Measurements from ENCODE around the gene ZP4. TPM values are rescaled to one million over a fixed set of nuclear protein-coding genes. Genes with fewer than 3 reads are reported as not detected.

ZP4 gene
- total and polyA plus RNA-seq, 2 of the 13 experiments (the other 11 are each of a cell fraction or from before 2014, with no cell fraction given) = not detected

DNA sequence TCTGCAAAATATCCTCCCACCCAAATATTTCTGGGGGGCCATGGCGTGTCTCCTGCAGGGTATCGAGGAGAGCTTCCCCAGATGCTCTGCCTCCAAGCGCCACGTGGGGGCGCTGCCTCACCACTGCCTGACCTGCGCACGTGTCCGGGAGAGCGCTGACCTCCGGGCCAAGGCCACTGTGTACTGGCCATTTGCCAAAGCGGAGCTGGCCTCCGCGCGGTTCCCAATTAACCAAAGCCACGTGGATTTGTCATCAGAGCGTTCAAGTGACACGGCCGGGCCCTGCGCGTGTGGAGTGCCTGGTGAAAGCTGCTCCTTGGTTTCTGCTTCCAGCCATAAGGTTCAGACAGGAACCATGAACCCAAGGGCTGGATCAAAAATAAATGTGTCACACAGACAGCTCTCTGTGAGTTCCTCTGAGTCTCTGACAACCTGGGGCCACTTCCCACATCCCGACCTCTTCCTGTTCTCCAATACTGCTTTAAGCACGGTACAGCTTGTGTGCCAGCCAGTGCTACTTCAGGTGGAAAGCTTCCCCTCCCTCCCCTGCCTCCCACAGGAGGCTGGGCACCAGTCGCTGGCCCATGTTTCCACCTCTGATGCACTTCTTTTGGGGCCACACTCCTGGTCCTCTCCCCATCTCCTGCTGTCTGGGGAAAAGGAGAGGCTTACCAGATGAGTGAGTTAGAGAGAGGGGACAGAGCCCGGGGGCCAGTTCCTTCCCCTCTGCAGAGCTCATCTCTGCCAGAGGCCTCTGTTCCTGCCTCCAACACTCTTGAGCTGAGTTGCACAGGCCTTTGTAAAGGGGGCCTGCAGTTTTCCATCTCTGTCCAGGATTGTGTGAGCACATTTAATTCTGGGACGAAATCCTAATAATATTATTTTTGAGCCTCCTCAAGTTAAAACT is 26.1 kb downstream of the ZP4 start (continued):
- TF ChIP-seq, protein P1, sequence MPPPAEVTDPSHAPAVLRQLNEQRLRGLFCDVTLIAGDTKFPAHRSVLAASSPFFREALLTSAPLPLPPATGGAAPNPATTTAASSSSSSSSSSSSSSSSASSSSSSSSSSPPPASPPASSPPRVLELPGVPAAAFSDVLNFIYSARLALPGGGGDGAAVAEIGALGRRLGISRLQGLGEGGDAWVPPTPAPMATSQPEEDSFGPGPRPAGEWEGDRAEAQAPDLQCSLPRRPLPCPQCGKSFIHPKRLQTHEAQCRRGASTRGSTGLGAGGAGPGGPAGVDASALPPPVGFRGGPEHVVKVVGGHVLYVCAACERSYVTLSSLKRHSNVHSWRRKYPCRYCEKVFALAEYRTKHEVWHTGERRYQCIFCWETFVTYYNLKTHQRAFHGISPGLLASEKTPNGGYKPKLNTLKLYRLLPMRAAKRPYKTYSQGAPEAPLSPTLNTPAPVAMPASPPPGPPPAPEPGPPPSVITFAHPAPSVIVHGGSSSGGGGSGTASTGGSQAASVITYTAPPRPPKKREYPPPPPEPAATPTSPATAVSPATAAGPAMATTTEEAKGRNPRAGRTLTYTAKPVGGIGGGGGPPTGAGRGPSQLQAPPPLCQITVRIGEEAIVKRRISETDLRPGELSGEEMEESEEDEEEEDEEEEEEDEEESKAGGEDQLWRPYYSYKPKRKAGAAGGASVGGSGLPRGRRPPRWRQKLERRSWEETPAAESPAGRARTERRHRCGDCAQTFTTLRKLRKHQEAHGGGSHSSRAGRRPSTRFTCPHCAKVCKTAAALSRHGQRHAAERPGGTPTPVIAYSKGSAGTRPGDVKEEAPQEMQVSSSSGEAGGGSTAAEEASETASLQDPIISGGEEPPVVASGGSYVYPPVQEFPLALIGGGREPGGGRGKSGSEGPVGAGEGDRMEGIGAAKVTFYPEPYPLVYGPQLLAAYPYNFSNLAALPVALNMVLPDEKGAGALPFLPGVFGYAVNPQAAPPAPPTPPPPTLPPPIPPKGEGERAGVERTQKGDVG (CRISPR knock-in tag; IDR thresholded peaks at IDR 0.05; ENCODE audit: borderline replicate concordance) = no peak
- no peak for TF ChIP-seq ZNF7 (CRISPR knock-in tag; IDR thresholded peaks at IDR 0.05)
- no peak for TF ChIP-seq ZFP37 (CRISPR knock-in tag; IDR thresholded peaks at IDR 0.05; ENCODE audit: borderline replicate concordance)
- no peak for TF ChIP-seq IKZF4 (CRISPR knock-in tag; IDR thresholded peaks at IDR 0.05; ENCODE audit: borderline replicate concordance, low read depth, not compliant biosample characterization)
- TF ChIP-seq, protein P2, sequence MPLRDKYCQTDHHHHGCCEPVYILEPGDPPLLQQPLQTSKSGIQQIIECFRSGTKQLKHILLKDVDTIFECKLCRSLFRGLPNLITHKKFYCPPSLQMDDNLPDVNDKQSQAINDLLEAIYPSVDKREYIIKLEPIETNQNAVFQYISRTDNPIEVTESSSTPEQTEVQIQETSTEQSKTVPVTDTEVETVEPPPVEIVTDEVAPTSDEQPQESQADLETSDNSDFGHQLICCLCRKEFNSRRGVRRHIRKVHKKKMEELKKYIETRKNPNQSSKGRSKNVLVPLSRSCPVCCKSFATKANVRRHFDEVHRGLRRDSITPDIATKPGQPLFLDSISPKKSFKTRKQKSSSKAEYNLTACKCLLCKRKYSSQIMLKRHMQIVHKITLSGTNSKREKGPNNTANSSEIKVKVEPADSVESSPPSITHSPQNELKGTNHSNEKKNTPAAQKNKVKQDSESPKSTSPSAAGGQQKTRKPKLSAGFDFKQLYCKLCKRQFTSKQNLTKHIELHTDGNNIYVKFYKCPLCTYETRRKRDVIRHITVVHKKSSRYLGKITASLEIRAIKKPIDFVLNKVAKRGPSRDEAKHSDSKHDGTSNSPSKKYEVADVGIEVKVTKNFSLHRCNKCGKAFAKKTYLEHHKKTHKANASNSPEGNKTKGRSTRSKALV (CRISPR knock-in tag; IDR thresholded peaks at IDR 0.05) = no peak
- peak; percentile 96 for TF ChIP-seq NR2F6 (IDR thresholded peaks at IDR 0.05)
- peak; percentile 100 for TF ChIP-seq NR2F6 (CRISPR knock-in tag; IDR thresholded peaks at IDR 0.05)
- TF ChIP-seq, protein P3, sequence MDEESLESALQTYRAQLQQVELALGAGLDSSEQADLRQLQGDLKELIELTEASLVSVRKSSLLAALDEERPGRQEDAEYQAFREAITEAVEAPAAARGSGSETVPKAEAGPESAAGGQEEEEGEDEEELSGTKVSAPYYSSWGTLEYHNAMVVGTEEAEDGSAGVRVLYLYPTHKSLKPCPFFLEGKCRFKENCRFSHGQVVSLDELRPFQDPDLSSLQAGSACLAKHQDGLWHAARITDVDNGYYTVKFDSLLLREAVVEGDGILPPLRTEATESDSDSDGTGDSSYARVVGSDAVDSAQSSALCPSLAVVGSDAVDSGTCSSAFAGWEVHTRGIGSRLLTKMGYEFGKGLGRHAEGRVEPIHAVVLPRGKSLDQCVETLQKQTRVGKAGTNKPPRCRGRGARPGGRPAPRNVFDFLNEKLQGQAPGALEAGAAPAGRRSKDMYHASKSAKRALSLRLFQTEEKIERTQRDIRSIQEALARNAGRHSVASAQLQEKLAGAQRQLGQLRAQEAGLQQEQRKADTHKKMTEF (CRISPR knock-in tag; IDR thresholded peaks at IDR 0.05) = peak; percentile 83; the same call in 1 of the 2 replicates
- TF ChIP-seq, protein P4, sequence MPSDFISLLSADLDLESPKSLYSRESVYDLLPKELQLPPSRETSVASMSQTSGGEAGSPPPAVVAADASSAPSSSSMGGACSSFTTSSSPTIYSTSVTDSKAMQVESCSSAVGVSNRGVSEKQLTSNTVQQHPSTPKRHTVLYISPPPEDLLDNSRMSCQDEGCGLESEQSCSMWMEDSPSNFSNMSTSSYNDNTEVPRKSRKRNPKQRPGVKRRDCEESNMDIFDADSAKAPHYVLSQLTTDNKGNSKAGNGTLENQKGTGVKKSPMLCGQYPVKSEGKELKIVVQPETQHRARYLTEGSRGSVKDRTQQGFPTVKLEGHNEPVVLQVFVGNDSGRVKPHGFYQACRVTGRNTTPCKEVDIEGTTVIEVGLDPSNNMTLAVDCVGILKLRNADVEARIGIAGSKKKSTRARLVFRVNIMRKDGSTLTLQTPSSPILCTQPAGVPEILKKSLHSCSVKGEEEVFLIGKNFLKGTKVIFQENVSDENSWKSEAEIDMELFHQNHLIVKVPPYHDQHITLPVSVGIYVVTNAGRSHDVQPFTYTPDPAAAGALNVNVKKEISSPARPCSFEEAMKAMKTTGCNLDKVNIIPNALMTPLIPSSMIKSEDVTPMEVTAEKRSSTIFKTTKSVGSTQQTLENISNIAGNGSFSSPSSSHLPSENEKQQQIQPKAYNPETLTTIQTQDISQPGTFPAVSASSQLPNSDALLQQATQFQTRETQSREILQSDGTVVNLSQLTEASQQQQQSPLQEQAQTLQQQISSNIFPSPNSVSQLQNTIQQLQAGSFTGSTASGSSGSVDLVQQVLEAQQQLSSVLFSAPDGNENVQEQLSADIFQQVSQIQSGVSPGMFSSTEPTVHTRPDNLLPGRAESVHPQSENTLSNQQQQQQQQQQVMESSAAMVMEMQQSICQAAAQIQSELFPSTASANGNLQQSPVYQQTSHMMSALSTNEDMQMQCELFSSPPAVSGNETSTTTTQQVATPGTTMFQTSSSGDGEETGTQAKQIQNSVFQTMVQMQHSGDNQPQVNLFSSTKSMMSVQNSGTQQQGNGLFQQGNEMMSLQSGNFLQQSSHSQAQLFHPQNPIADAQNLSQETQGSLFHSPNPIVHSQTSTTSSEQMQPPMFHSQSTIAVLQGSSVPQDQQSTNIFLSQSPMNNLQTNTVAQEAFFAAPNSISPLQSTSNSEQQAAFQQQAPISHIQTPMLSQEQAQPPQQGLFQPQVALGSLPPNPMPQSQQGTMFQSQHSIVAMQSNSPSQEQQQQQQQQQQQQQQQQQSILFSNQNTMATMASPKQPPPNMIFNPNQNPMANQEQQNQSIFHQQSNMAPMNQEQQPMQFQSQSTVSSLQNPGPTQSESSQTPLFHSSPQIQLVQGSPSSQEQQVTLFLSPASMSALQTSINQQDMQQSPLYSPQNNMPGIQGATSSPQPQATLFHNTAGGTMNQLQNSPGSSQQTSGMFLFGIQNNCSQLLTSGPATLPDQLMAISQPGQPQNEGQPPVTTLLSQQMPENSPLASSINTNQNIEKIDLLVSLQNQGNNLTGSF (CRISPR knock-in tag; IDR thresholded peaks at IDR 0.05) = no peak
- no peak for TF ChIP-seq ZKSCAN5 (CRISPR knock-in tag; IDR thresholded peaks at IDR 0.05)
- no peak for TF ChIP-seq NCOA5 (CRISPR knock-in tag; IDR thresholded peaks at IDR 0.05)
- peak; percentile 59; the same call in 1 of the 2 replicates for TF ChIP-seq THAP11 (CRISPR knock-in tag; IDR thresholded peaks at IDR 0.05)
- peak; percentile 56; the same call in 1 of the 2 replicates for TF ChIP-seq ZNF274 (CRISPR knock-in tag; IDR thresholded peaks at IDR 0.05)
- TF ChIP-seq, protein P5, sequence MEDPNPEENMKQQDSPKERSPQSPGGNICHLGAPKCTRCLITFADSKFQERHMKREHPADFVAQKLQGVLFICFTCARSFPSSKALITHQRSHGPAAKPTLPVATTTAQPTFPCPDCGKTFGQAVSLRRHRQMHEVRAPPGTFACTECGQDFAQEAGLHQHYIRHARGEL (CRISPR knock-in tag; IDR thresholded peaks at IDR 0.05) = no peak
- TF ChIP-seq SRSF9 (IDR thresholded peaks at IDR 0.05; ENCODE audit: borderline replicate concordance, insufficient read depth, low read depth, low read length, poor library complexity, severe bottlenecking) = no peak

All from HepG2 (cell line).